ENCODE results near the gene LY6G6F. TPM values are rescaled to one million over a fixed set of nuclear protein-coding genes. Genes with fewer than 3 reads are reported as not detected.

The LY6G6F gene
- polyA plus RNA-seq, 1 experiment, result not detected

- TF ChIP-seq CTCF (IDR thresholded peaks at IDR 0.05; ENCODE audit: low read depth, low read length), result no peak
- H3K27ac ChIP-seq (ENCODE audit: low read depth, low read length), result no peak overlapping the region
- no peaks in the 10 kb centered on the region for H3K27me3 ChIP-seq (ENCODE audit: control insufficient read depth, insufficient read depth, low read length)
- H3K4me3 ChIP-seq (ENCODE audit: low read depth, low read length), result no peak overlapping the region
- H3K9me3 ChIP-seq (ENCODE audit: control insufficient read depth, insufficient read depth, low read length), result no peaks in the 10 kb centered on the region
- ChIA-PET CTCF (interaction anchor here (0.6 to 2.4 kb wide), 4 partner anchors 9 to 116 kb away, joined by 3 to 7 read pairs (median 4); partner anchors contain the start of genes LSM2, LY6G5B and LY6G5C), POLR2A (interaction anchor here (1.2 kb wide), 1 partner anchor 136 kb away, joined by 3 read pairs; the partner anchor contains the start of gene HSPA1B)
- DNase-seq (ENCODE audit: low read depth, low spot score), result no peak
Observed at GRCh38 chr6:31691078-31691463, 15.6 kb upstream of the LY6G6F start.

- Histone ChIP-seq H3K9me3 (ENCODE audit: control insufficient read depth, insufficient read depth, low read length) (no peaks in the 10 kb centered on the region), H3K27ac (ENCODE audit: low read depth, low read length) (no peak overlapping the region), H3K4me3 (ENCODE audit: low read depth, low read length) (no peak overlapping the region), H3K27me3 (ENCODE audit: control insufficient read depth, insufficient read depth, low read length) (no peaks in the 10 kb centered on the region)
- POLR2A ChIA-PET, result no interaction called here
- DNase-seq (ENCODE audit: low read depth, low spot score), result no peak
- TF ChIP-seq CTCF (IDR thresholded peaks at IDR 0.05; ENCODE audit: low read depth, low read length), result no peak
- CTCF ChIA-PET, result interaction anchor here (0.6 to 2.4 kb wide), 2 partner anchors 11 to 12 kb away, joined by 3 to 7 read pairs; partner anchors contain the start of genes ABHD16A and LY6G5C
Observed at GRCh38 chr6:31691564-31692108, 15.0 kb upstream of the LY6G6F start.

GRCh38 chr6:31692353-31692752 is 14.3 kb upstream of the LY6G6F start:
- Histone ChIP-seq H3K27ac (ENCODE audit: low read depth, low read length) (no peak overlapping the region), H3K27me3 (ENCODE audit: control insufficient read depth, insufficient read depth, low read length) (no peaks in the 10 kb centered on the region), H3K9me3 (ENCODE audit: control insufficient read depth, insufficient read depth, low read length) (no peaks in the 10 kb centered on the region), H3K4me3 (ENCODE audit: low read depth, low read length) (no peak overlapping the region)
- no peak for TF ChIP-seq CTCF (IDR thresholded peaks at IDR 0.05; ENCODE audit: low read depth, low read length)
- DNase-seq (ENCODE audit: low read depth, low spot score), result no peak
- CTCF ChIA-PET, result interaction anchor here (0.6 kb wide), 1 partner anchor 11 kb away, joined by 3 read pairs; the partner anchor contains the start of gene ABHD16A
- POLR2A ChIA-PET, result no interaction called here

- Histone ChIP-seq H3K4me3 (ENCODE audit: low read depth, low read length) (no peak overlapping the region), H3K27me3 (ENCODE audit: control insufficient read depth, insufficient read depth, low read length) (no peaks in the 10 kb centered on the region), H3K27ac (ENCODE audit: low read depth, low read length) (no peak overlapping the region), H3K9me3 (ENCODE audit: control insufficient read depth, insufficient read depth, low read length) (no peaks in the 10 kb centered on the region)
- no peak for TF ChIP-seq CTCF (IDR thresholded peaks at IDR 0.05; ENCODE audit: low read depth, low read length)
- ChIA-PET POLR2A (no interaction called here), CTCF (no interaction called here)
- DNase-seq (ENCODE audit: low read depth, low spot score), result no peak
Observed at GRCh38 chr6:31692886-31693285, 13.8 kb upstream of the LY6G6F start.

- ChIA-PET CTCF (no interaction called here), POLR2A (no interaction called here)
- H3K9me3 ChIP-seq (ENCODE audit: control insufficient read depth, insufficient read depth, low read length), result no peaks in the 10 kb centered on the region
- TF ChIP-seq CTCF (IDR thresholded peaks at IDR 0.05; ENCODE audit: low read depth, low read length), result no peak
- H3K27ac ChIP-seq (ENCODE audit: low read depth, low read length), result no peak overlapping the region
- no peak overlapping the region for H3K4me3 ChIP-seq (ENCODE audit: low read depth, low read length)
- H3K27me3 ChIP-seq (ENCODE audit: control insufficient read depth, insufficient read depth, low read length), result no peaks in the 10 kb centered on the region
- DNase-seq (ENCODE audit: low read depth, low spot score), result no peak
Observed at GRCh38 chr6:31693535-31693934, 13.1 kb upstream of the LY6G6F start.
